C4-2B (cell line): ENCODE data around the gene ERGIC2.

Experiments used
- ZFX ChIP-seq: fragments of 450-650 bp; IDR thresholded peaks from 2 replicates; pipeline ENCODE4 v1.6.1; 2017
- TF ChIP-seq, protein P1 (sequence below): fragments of 450-650 bp; conservative IDR thresholded peaks from 2 replicates; pipeline ENCODE4 v1.5.1; 2017; ENCODE audit warnings: mild to moderate bottlenecking

DNA sequence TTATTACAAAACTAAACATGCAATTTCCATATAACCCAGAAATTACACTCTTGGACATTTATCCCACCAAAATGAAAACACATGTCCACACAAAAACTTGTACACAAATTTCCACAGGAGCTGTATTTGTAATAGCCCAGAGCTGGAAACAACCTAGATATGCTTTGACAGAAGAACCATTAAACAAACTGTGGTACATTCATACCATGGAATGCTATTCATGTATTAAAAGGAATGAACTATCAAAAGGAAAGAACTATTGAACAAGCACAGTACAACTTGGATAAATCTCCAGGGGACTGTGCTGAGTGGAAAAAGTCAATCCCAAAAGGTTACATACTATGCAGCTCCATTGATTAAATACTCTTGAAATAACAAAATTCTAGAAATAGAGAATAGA is 35.8 kb upstream of the ERGIC2 start:
- TF ChIP-seq, protein P1, sequence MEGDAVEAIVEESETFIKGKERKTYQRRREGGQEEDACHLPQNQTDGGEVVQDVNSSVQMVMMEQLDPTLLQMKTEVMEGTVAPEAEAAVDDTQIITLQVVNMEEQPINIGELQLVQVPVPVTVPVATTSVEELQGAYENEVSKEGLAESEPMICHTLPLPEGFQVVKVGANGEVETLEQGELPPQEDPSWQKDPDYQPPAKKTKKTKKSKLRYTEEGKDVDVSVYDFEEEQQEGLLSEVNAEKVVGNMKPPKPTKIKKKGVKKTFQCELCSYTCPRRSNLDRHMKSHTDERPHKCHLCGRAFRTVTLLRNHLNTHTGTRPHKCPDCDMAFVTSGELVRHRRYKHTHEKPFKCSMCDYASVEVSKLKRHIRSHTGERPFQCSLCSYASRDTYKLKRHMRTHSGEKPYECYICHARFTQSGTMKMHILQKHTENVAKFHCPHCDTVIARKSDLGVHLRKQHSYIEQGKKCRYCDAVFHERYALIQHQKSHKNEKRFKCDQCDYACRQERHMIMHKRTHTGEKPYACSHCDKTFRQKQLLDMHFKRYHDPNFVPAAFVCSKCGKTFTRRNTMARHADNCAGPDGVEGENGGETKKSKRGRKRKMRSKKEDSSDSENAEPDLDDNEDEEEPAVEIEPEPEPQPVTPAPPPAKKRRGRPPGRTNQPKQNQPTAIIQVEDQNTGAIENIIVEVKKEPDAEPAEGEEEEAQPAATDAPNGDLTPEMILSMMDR = no peak
- TF ChIP-seq ZFX = no peak
